A673 (cell line): Measurements from ENCODE around the gene CTTNBP2. TPM values are rescaled to one million over a fixed set of nuclear protein-coding genes. Genes with fewer than 3 reads are reported as not detected.

Experiments
- BruUV-seq: library from RNA; stranded (reverse); fragments of 400-500 nt; replicated peaks from 2 replicates; lab custom pipeline; 2021; lab: Mats Ljungman, UMichigan
- CTCF ChIA-PET: fragments of 300-600 bp; sonication (Branson Sonifier 250); formaldehyde crosslinking; loops from one replicate; lab custom pipeline; 2022; ENCODE audit warnings: antibody characterized with exemption; lab: Charles Lee
- POLR2A ChIA-PET: fragments of 300-600 bp; sonication (Branson Sonifier 250); formaldehyde crosslinking; loops from one replicate; lab custom pipeline; 2022; ENCODE audit warnings: antibody characterized with exemption; ENCODE audit not compliant: low non-redundant PET; lab: Charles Lee
- DNase-seq: peaks from one replicate; pipeline ENCODE4 v3.0.0-alpha.2; 2015; ENCODE audit warnings: low spot score
- H3K27ac ChIP-seq: fragments of 200-600 bp; sonication (generic); 2 replicates; pipeline ENCODE4 v1.5.1; 2016; ENCODE audit warnings: mixed run types, low read depth, mild to moderate bottlenecking, mixed read lengths, antibody characterized with exemption, low read length; ENCODE audit not compliant: poor library complexity, severe bottlenecking
- H3K27me3 ChIP-seq: fragments of 200-600 bp; sonication (generic); replicated peaks from 2 replicates; pipeline ENCODE4 v1.6.1; 2017; ENCODE audit warnings: mixed run types, low read depth, mild to moderate bottlenecking, mixed read lengths, antibody characterized with exemption, low read length; ENCODE audit not compliant: insufficient read depth, poor library complexity
- H3K36me3 ChIP-seq: fragments of 200-600 bp; sonication (generic); 2 replicates; pipeline ENCODE4 v1.6.1; 2016; ENCODE audit warnings: mixed run types, mild to moderate bottlenecking, mixed read lengths, antibody characterized with exemption, low read length; ENCODE audit not compliant: insufficient read depth, poor library complexity, severe bottlenecking
- H3K4me1 ChIP-seq: fragments of 200-600 bp; sonication (generic); 2 replicates; pipeline ENCODE4 v1.6.1; 2017; ENCODE audit warnings: mixed run types, mild to moderate bottlenecking, mixed read lengths, antibody characterized with exemption, low read length; ENCODE audit not compliant: insufficient read depth, poor library complexity, severe bottlenecking
- H3K4me3 ChIP-seq: fragments of 200-600 bp; sonication (generic); 2 replicates; pipeline ENCODE4 v1.5.1; 2016; ENCODE audit warnings: low read depth, mixed run types, mild to moderate bottlenecking, mixed read lengths, low read length; ENCODE audit not compliant: poor library complexity, severe bottlenecking
- H3K9me3 ChIP-seq: fragments of 200-600 bp; sonication (generic); 2 replicates; pipeline ENCODE4 v1.6.1; 2016; ENCODE audit warnings: mixed run types, low read depth, mild to moderate bottlenecking, mixed read lengths, antibody characterized with exemption, low read length; ENCODE audit not compliant: poor library complexity, severe bottlenecking
- EZH2 ChIP-seq: fragments of 200-600 bp; sonication (generic); IDR thresholded peaks from 2 replicates; pipeline ENCODE4 v1.6.1; 2017; ENCODE audit warnings: borderline replicate concordance, low read depth, mild to moderate bottlenecking, mixed read lengths, antibody characterized with exemption, low read length; ENCODE audit not compliant: poor library complexity, severe bottlenecking
- intact Hi-C: fragments of 100-400 bp; cut with micrococcal nuclease; formaldehyde crosslinking; loops from one replicate; pipeline ENCODE4 v1.10.0; 2022; ENCODE audit not compliant: unreplicated experiment
- total RNA-seq: library from RNA; stranded (reverse); gene quantifications from 2 replicates; pipeline ENCODE4 v1.2.3, GENCODE V29; 2021
- TF ChIP-seq, protein P1 (sequence below): fragments of 300-800, 200-600 bp; sonication (generic); conservative IDR thresholded peaks from 2 replicates; pipeline ENCODE4 v1.5.1; 2017; ENCODE audit warnings: low read depth, mild to moderate bottlenecking, antibody characterized with exemption, low read length, moderate library complexity, mixed read lengths

Gene CTTNBP2
- total RNA-seq, 1 experiment from 2014 or later, result 21.8 TPM

DNA sequence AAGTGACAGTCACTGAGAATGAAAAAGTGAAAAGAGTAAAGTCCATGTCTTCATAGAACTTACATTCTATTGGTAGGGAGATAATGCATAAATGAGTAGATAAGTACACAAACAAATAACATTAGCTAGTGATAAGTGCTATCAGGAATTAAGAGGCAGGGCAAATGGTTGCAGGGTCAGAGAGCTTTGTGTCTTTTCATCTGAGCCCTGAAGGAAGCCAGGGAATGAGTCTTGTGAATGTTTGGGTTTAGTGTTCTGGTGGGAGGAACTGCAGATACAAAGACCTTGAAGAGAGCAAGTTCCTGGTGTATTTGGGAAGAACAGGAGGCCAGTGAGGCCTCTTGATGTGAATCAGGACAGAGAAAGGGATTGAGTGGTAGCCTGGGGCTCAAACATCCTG, 183.8 kb downstream of the CTTNBP2 start:
- no peaks in the 10 kb centered on the region for H3K9me3 ChIP-seq
- no peak for TF ChIP-seq EZH2
- TF ChIP-seq, protein P1, sequence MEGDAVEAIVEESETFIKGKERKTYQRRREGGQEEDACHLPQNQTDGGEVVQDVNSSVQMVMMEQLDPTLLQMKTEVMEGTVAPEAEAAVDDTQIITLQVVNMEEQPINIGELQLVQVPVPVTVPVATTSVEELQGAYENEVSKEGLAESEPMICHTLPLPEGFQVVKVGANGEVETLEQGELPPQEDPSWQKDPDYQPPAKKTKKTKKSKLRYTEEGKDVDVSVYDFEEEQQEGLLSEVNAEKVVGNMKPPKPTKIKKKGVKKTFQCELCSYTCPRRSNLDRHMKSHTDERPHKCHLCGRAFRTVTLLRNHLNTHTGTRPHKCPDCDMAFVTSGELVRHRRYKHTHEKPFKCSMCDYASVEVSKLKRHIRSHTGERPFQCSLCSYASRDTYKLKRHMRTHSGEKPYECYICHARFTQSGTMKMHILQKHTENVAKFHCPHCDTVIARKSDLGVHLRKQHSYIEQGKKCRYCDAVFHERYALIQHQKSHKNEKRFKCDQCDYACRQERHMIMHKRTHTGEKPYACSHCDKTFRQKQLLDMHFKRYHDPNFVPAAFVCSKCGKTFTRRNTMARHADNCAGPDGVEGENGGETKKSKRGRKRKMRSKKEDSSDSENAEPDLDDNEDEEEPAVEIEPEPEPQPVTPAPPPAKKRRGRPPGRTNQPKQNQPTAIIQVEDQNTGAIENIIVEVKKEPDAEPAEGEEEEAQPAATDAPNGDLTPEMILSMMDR, result no peak
- no peaks in the 10 kb centered on the region for H3K27me3 ChIP-seq
- ChIA-PET CTCF (no interaction called here), POLR2A (no interaction called here)
- no TSS peak for BruUV-seq
- DNase-seq, result no peak
- intact Hi-C loops, result no loop called here
- H3K36me3 ChIP-seq, result no peaks in the 10 kb centered on the region
- no peak overlapping the region for H3K27ac ChIP-seq
- H3K4me1 ChIP-seq, result no peaks in the 10 kb centered on the region
- no peak overlapping the region for H3K4me3 ChIP-seq

GRCh38 chr7:117688126-117688525, 185.1 kb downstream of the CTTNBP2 start:
- intact Hi-C loops, result no loop called here
- H3K9me3 ChIP-seq, result no peaks in the 10 kb centered on the region
- TF ChIP-seq EZH2, result no peak
- TF ChIP-seq, protein P1, result no peak
- no peaks in the 10 kb centered on the region for H3K4me1 ChIP-seq
- no peak overlapping the region for H3K27ac ChIP-seq
- CTCF ChIA-PET, result no interaction called here
- H3K36me3 ChIP-seq, result no peaks in the 10 kb centered on the region
- no peak overlapping the region for H3K4me3 ChIP-seq
- H3K27me3 ChIP-seq, result no peaks in the 10 kb centered on the region
- POLR2A ChIA-PET, result no interaction called here
- BruUV-seq, result no TSS peak
- DNase-seq, result no peak

DNA sequence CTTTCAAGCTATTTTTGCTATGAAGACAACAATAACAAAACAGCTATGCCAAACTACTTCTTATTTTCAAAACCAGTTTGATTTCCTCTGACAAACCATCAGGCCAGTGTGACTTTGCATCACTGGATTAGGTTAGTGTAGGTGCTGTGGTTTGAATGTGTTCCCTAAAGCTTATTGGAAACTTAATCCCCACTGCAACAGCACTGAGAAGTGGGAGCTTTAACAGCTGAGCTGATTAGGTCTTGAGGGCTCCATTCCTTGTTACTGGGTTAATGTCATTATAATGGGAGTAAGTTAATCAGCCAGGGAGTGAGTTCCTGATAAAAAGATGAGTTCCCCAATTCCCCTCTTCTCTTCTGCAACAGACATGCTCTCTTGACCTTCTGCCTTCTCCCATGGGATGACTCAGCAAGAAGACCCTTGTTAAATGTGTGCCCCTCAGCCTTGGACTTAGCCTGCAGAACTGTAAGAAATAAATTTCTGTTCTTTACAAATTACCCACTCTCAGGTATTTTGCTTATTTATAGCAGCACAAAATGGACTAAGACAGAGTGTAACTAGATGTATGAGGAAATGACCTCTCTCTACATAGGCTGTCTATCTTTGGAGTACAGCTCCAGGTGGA, 186.8 kb downstream of the CTTNBP2 start:
- no peaks in the 10 kb centered on the region for H3K27me3 ChIP-seq
- no peaks in the 10 kb centered on the region for H3K4me1 ChIP-seq
- H3K4me3 ChIP-seq, result no peak overlapping the region
- no TSS peak for BruUV-seq
- DNase-seq, result no peak
- no peaks in the 10 kb centered on the region for H3K36me3 ChIP-seq
- no peak for TF ChIP-seq EZH2
- TF ChIP-seq, protein P1, result no peak
- intact Hi-C loops, result no loop called here
- H3K9me3 ChIP-seq, result no peaks in the 10 kb centered on the region
- CTCF ChIA-PET, result no interaction called here
- POLR2A ChIA-PET, result interaction anchor here (0.7 kb wide), 1 partner anchor 86 kb away, joined by 3 read pairs; no protein-coding TSS in a partner anchor
- H3K27ac ChIP-seq, result no peak overlapping the region
